ENCODE measurements around the gene NBPF11.
"Not testable (repeated sequence)": the region's sequence is repeated elsewhere in the genome, so short reads cannot be mapped to it uniquely, and the experiment has no call there.

GRCh38 chr1:148155494-148156275 is 3.6 kb upstream of the NBPF11 start:
- not testable (repeated sequence) for TF ChIP-seq CTCF, POLR2A (IDR thresholded peaks at IDR 0.05)
